Stimulated activated CD4-positive, alpha-beta T cell treated with anti-CD3 and anti-CD28 coated beads, TNF-alpha, amount 100 ng/mL, for 24 hours (primary cell): ENCODE measurements around the gene NDUFA7.
A peak's percentile ranks its signal among the peaks of the same experiment; 100 is the strongest.
"Not testable (repeated sequence)": the region's sequence is repeated elsewhere in the genome, so short reads cannot be mapped to it uniquely, and the experiment has no call there.

Source experiments
- DNase-seq, 3 experiments: peaks; one replicate each; pipeline ENCODE4 v3.0.0-alpha.2; 2020; ENCODE audit warnings: low read depth in 3 of 3

Gene NDUFA7

DNA sequence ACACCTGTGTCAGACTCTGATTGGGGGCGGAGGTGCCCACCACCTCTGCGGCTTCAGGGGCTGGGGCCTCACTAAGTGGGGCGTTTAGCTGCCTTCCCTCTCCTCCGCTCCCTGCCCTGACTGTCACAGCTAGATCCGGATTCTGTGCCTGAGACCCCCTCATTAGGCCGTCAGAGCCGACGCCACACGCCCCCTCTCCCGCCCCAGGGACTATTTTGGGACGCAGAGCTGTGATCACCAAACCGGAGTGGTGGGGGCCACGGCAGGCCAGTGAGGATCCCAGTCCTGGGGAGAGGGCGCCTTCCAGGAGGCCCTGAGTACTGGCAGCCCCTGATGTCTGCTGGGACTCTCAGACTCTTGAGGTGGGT lies 21.1 kb upstream of the NDUFA7 start:
- DNase-seq = no peak

- DNase-seq = not testable (repeated sequence)
Measured at GRCh38 chr19:8341504-8341903, 20.3 kb upstream of the NDUFA7 start.

GRCh38 chr19:8340341-8341096 lies 19.3 kb upstream of the NDUFA7 start:
- no peak for DNase-seq

- DNase-seq = no peak
Measured at GRCh38 chr19:8338835-8339234, 17.7 kb upstream of the NDUFA7 start.

DNA sequence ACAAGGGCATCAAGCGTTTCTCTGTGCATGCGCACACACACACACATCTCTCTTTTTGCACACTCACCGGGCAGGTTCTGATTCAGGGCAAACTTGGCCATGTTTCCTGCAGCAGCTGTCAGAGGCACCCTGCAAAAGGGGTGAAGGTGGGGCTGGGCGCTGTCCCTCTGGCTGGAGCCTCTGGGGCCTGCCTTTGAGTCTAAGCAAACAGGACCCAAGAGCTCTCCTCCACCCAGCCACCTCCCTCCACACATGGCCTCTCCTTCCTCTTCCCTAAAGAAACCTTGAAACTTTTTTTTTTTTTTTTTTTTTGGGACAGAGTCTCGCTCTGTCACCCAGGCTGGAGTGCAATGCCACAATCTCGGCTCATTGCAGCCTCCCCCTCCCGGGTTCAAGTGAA lies 16.6 kb upstream of the NDUFA7 start:
- DNase-seq = no peak

GRCh38 chr19:8336660-8337059 lies 15.5 kb upstream of the NDUFA7 start:
- DNase-seq = no peak

DNA sequence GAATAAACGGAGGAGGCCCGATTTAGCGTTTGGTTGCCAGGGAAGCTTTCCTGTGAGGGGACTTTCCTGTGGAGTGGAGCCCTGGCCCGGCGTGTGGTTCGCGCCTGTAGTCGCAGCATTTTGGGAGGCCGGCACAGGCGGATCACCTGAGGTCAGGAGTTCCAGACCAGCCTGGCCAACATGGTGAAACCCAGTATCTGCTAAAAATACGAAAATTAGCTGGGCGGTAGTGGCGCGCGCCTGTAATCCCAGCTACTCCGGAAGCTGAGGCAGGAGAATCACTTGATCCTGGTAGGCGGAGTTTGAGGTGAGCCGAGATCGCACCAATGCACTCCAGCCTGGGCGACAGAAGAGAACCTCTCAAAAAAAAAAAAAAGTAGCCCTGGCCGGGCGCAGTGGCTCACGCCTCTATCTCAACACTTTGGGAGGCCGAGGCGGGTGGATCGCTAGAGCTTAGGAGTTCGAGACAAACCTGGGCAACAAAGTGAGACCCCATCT lies 14.9 kb upstream of the NDUFA7 start:
- DNase-seq = no peak

- peak in 1 of 3 experiments; percentile 34 for DNase-seq
Measured at GRCh38 chr19:8335343-8336071, 14.3 kb upstream of the NDUFA7 start.

DNA sequence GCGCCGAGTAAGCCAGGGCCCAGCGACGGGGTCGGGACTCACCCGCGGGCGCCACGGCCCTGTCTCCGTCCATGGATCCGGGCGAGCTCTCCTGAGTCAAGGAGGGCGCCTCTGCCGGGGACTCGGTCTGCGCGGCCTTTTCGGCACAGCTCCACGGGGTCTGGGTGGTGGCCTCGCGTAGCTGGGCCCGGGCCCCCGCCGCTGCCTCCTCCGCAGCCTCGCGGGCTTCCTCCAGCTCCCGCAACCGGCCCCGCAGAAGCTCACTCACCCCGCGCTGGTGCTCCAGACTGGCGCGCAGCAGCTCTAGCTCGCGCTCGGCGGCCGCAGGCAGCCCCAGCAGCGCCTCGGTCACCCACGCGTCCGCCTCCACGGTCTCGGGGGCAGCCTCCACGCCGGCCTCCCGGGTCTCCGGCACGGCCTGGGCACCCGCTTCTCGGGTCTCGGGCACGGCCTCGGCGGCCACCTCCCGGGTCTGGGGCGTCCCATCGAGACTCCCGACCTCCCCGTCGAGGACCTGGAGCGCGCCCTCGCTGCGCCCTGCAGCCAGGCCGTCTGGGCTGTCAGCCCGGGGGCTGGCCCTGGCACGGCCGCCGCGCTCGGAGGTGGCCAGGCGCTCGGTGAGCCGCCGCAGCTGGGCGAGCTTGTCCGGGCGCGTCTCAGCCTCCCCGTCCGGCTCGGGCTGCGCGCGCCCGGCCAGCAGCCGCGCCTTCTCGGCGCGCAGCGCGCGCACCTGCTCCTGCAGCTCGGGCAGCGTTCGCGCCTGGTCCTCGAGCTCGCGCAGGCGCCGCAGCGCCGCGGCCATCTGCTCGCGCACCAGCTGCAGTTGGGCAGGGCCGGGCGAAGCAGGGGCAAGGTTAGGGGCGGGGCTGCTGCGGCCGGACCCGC lies 13.5 kb upstream of the NDUFA7 start:
- DNase-seq = peak in 1 of 3 experiments; percentile 49

DNA sequence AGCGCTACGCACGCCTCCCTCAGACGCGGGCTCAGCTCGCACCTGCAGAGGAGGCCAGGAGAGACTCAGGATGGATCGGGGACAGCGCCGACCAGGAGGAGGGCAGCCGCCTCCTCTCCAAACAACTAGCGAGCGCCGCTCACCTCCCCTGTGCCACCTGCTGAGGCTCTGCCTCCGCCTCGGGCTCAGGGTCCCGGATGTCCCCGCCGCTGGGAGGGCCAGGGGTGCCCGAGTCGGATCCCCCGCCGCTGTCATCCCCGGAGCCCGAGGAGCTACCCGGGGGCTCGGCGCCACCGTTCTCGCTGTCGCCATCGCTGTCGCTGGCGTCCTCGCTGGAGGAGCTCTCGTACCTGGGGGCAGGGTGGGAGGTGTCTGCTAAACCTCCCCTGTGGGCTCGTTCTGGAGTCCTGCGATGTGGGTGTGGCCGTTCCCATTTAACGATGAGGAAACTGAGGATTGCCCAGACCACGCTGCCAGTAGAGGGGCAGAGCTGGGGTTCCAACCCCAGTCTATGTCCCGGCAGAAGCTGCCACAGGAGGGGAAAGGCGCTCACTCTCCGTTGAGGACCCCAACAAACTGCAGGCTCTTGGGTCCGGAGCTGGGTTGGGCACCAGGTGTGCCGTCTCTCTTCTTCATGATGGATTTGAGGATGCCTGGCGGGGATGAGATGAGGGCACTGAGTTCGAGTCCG lies 12.7 kb upstream of the NDUFA7 start:
- DNase-seq = no peak

DNA sequence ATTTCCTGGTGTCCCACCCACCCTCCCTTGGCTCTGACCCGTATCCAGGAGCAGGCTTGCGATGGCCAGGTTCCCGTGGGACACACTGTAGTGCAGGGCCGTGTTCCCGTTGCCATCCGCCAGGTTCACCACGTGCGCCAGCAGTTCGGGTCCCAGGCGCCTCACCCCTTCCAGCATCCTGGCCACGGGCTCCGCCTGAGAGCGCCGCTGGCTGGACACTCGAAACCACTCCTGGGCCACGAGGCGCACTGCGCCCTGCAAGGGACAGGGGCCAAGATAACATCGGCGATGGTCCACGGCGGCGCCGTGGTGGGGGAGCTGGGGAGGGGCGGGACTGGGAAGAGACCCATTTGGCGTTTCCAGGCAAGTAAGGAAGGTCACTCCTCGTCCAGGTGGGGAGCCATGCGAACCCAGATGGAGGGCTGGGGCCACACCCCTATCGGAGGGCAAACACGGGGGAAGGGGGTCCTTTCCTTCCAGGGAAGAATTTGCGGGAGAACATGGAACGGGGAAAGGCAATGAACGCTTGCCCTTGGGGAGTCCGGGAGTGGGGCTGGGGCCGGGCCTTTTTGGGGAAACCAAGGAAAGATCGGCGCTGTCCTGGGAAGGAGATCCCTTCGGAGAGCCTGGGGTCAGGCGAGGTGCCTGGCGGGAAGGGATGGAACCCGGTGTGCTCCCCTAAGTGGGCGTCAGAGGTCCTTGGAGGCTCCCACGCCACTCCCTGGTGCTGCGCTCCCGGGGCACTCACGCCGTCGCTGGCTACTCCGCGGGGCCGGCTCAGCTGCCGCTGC lies 12.0 kb upstream of the NDUFA7 start:
- DNase-seq = no peak

DNA sequence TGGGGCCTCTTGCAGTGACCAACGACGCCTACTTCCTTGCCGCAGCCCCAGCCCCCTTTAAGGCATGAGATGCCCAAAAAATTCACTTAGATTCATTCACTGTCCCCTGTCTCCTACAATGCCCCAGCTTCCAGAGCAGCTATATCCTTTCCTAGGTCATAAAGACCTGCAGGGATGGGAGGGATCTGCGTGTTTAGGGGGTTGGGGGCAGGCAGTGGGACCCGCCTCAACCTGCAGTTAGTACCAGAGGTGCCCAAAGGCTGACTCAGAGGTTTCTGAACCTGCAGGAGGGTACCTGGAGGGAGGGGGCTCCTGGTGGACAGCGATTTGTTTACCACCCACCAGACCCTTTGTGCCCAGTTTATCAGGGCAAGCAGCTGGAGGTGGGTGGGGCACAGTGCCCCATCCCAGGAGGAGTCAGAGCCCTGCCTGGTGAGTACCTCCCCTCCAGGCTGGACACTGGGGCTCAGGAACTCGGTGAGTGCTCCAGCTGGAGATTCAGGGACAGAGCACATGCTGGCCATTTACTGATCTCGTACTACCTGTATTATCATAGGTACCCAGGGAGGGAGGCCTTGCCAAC lies 10.2 kb upstream of the NDUFA7 start:
- DNase-seq = no peak

DNA sequence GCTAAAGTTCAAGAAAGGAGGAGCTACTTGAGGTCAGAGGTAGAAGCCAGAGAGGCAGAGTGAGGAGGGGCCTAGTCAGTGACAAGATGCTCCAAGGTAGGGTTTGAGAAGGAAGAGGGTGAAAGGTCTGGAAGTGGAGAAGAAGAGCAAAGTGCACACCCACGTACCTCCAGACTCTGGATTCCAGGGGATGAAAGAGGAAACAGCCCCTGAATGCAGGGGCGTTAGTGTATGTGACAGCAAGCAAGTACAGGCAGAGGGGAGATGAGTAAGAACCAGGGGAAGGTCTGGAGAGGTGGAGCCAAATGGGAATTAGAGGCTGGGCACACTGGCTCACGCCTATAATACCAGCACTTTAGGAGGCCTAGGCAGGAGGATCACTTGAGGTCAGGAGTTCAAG lies 8.8 kb upstream of the NDUFA7 start:
- DNase-seq = no peak

DNA sequence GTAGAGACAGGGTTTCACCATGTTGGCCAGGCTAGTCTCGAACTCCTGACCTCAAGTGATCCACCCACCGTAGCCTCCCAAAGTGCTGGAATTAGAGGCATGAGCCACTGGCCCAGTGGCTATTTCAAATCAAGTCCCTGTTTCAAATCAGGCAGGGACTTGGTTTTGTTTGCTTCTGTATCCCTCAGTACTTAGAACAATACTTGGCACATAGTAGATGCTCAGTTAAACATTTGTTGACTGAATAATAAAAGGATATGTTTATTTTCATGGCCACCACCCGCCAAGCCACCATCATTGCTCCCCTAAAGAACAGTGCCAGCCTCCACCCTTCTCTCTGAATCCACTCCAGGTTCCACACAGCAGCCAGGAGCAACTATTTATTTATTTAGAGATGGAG lies 4.3 kb upstream of the NDUFA7 start:
- DNase-seq = no peak

DNA sequence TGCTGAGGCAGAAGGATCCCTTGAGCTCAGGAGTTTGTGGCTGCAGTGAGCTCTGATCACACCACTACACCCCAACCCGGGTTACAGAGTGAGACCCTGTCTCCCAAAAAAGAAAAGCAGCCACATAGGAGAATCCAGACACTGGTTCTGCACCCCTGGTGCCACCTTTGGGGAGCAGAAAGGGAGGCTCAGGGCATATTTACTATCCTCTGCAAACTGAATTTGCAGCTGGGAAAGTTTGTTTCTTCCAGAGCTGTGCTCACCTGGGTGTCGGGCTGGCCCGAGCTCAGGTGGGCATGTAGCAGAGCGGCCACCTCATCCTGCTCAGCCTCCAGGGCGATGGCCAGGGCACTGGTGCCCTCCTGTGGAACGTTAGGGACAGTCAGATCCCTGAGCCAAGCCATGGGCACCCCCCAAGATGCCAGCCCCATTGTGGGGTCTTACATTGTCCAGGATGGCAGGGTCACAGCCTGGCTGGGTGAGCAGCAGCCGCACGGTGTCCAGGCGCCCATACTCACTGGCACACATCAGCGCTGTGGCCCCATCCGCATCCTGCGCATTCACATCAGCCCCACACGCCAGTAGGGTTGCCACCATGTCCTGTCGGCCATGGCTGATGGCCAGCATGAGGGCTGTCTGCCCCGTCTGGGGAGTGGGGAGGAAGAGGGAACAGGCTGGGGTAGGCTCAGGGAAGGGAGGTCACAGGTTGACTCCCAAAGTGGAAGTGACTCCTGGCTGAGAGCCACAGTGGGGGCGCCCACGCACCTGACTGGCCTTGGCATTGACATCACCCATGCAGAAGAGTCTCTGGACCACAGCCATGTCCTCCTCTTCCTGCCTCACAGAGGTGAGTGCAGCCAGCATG lies 3.2 kb upstream of the NDUFA7 start:
- DNase-seq = peak in 1 of 3 experiments; percentile 29

GRCh38 chr19:8323781-8324185 lies 2.6 kb upstream of the NDUFA7 start:
- no peak for DNase-seq

DNA sequence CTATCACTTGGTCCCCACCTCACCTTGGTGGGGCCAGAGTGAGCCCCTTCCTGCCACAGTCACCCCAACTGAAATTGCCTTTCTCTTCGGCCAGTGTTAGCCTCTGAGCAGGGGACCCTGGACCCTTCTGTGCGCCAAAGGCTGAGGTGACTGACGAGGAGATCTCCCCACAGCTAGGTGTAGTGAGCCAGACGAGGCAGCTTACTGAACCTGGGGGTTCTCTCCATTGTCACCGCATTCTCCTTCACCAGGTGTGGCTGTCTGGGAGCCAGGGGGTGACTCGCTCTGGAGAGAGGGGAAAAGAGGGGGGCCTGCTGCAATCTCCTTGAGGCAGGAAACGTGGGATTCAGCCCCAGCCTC lies 1.4 kb upstream of the NDUFA7 start:
- no peak for DNase-seq

DNA sequence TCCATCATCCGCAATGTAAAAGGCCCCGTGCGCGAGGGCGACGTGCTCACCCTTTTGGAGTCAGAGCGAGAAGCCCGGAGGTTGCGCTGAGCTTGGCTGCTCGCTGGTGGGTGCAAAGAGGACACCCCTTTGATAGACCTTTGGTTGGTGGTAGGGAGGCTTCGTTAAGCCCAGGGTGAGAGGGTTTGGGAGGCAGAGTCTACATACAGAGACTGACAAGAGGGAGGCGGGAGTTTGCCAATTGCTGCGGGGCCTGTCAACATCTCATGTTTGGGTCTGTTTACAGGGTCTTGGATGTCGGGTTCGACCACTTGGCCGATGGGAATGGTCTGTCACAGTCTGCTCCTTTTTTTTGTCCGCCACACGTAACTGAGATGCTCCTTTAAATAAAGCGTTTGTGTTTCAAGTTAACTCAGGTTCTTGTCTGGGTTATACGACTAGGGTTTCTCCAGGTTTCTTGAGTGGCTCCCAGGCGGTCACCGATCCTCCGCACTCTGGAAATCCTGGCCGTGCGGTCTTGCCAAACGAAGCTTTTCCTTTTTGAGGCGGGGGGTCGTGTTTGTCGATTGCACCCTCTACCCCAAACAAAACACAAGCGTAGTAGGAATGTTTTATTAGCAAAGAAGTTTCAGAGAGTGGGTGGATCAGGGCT lies 937 bp upstream of the NDUFA7 start:
- DNase-seq = no peak

GRCh38 chr19:8320564-8321066 lies 560 bp downstream of the NDUFA7 start:
- DNase-seq = no peak
